HG02938 (cell line): ENCODE data around the gene CCM2L.
"Not testable (repeated sequence)": the region's sequence is repeated elsewhere in the genome, so short reads cannot be mapped to it uniquely, and the experiment has no call there.

Source experiments
- ATAC-seq: cut with Tn5 transposase; IDR thresholded peaks from one replicate; pipeline ENCODE4 v1.9.1; 2021; ENCODE audit warnings: mild to moderate bottlenecking, moderate library complexity; ENCODE audit not compliant: unreplicated experiment

Gene CCM2L

GRCh38 chr20:32028647-32029372 is 18.6 kb downstream of the CCM2L start:
- no peak for ATAC-seq

GRCh38 chr20:32029561-32029960 is 19.3 kb downstream of the CCM2L start:
- no peak for ATAC-seq

DNA sequence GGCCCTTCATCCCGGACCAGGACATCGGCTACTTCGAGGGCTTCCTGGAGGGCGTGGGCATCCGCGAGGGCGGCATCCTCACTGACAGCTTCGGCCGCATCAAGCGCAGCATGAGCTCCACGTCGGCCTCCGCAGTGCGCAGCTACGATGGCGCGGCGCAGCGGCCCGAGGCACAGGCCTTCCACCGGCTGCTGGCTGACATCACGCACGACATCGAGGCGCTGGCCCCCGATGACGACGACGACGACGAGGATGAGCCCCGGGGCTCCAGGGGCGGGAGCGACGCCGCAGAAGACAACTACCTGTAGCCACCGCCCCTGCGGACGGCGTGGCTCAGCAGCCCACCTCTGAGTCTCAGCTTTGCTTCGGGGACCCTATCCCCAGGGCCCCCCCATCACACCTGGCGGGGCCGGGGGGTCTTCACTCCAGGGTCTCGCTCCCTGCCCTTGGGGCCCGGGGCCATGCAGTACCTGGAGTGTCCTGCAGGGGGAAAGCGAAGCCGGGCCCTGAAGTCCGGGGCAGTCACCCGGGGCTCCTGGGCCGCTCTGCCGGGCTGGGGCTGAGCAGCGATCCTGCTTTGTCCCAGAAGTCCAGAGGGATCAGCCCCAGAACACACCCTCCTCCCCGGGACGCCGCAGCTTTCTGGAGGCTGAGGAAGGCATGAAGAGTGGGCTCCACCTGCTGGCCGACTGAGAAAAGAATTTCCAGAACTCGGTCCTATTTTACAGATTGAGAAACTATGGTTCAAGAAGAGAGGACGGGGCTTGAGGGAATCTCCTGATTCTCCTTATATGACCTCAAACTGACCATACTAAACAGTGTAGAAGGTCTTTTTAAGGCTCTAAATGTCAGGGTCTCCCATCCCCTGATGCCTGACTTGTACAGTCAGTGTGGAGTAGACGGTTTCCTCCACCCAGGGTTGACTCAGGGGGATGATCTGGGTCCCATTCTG is 21.0 kb downstream of the CCM2L start:
- no peak for ATAC-seq

- no peak for ATAC-seq
Observed at GRCh38 chr20:32033316-32033715, 23.1 kb downstream of the CCM2L start.

GRCh38 chr20:32033721-32034120 is 23.5 kb downstream of the CCM2L start:
- not testable (repeated sequence) for ATAC-seq

DNA sequence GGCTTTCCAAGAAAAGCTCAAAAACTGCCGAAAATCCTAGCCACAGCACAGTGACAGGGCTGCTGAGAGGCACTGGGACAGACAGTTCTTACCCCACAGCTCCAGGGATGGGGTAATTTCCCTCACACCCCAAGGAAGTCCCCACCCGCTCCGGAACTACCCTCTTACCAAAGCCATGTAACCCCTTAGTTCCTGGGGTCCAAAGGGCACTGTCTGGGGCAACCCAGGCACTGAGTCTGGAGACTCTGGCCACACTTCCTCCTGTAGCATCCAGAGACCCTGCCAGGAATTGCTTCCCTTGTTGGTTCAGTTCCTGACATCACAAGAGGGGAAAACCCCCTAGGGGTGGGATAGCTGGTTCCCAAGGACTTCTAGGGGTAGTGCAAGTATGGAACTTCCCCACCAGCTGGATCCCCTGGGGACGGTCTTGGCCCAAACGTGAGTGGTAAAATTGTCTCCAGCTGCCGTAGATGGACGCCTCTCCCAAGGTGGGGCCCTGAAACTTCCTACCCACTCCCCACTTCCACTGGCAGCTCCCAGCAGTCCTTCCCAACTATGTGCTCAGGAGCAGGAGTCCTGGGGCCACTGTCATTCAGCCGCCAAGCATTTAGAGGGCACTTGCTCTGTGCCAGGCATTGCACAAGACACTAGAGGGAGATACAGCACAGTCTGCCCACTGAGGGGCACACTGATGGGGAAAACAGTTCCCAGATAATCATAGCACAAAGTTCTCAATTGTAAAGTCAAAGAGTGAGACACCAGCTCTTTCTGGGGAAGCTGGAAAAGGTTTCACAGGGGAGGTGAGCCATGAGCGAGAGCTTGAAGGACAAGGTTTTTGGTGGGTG is 24.6 kb downstream of the CCM2L start:
- no peak for ATAC-seq

DNA sequence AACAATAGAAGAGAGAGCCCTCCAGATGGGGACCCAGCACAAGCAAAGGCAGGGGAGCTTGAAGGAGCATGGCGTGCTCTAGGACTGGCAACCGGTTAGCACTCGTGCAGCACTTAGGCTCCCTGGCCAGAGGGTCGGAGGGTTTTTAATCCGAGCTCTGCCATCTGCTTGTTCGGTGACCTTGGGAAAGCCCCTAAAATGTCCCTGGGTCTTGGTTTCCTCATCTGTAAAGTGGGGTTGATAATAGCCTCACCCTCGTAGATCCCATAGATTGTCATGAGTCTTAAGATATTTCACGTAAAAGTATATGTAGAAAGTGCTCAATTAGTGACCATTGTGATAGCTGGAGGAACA is 25.2 kb downstream of the CCM2L start:
- ATAC-seq: no peak

GRCh38 chr20:32036252-32036651 is 26.0 kb downstream of the CCM2L start:
- no peak for ATAC-seq

DNA sequence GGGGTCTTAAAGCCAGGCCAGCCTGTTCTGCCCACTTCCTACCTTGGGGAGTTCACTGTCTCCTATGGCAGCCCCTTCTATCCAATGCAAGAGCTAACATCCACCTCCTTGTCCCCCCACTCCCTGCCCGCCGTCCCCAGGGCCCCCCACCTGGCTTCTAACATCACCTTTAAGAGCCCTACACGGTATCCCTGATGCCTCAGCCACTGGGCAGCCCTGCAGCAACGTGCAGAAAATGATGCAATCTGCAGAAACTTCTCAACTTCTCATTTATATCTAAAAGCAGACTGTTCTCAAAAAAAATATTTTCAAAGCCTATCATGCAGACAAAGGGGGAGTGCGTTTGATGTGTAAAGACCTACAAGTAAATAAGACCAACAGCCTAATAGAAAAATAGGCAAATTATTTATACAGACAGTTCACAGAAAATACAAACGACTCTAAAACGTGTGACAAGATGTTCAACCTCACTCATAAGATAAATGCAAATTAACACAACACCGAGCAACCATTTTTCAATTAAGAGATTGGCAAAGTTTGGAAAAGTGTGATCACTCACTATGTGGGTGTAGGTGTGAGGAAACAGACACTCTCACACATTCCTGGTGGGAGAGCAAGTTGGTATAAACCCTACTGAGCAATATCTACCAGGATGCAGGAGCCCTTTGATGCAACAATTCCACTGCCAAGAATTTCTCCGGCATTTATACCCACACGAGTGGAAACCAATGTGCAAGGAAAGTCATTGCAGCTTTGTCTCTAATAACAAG is 26.7 kb downstream of the CCM2L start:
- no peak for ATAC-seq

DNA sequence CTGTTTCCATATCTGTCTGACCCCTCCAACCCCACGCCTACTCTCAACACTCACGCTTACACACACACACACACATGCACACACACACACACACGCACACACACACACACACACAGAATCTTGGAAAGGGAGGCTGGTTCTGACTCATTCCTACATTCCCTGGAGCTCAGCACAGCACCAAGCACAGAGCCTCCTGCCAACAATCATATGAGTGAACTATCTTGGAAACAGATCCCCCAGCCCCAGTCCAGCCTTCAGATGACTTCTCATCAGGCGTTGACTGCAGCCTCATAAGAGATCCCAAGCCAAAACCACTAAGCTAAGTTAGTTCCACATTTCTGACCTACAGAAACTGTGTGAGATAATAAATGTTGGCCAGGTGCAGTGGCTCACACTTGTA is 27.7 kb downstream of the CCM2L start:
- ATAC-seq: no peak

- no peak for ATAC-seq
Observed at GRCh38 chr20:32040142-32040953, 30.1 kb downstream of the CCM2L start.

DNA sequence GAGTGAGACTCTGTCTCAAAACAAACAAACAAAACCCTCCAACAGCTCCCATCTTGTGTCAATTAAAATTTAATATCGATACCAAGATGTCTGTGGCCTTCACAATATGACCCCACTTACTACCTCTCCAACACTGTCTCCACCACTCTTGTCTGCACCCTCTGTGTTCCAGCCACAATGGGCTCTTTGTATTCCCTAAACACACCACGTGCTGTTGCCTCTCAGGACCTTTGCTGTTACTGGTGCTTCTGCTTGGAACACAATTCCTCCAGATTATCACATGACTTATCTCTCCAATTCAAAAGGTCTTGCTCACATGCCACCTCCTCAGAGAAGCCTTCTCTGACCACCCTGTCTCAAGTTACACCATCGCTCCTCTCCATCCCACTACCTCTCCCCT is 35.8 kb downstream of the CCM2L start:
- no peak for ATAC-seq

- no peak for ATAC-seq
Observed at GRCh38 chr20:32050324-32050841, 40.1 kb downstream of the CCM2L start.

DNA sequence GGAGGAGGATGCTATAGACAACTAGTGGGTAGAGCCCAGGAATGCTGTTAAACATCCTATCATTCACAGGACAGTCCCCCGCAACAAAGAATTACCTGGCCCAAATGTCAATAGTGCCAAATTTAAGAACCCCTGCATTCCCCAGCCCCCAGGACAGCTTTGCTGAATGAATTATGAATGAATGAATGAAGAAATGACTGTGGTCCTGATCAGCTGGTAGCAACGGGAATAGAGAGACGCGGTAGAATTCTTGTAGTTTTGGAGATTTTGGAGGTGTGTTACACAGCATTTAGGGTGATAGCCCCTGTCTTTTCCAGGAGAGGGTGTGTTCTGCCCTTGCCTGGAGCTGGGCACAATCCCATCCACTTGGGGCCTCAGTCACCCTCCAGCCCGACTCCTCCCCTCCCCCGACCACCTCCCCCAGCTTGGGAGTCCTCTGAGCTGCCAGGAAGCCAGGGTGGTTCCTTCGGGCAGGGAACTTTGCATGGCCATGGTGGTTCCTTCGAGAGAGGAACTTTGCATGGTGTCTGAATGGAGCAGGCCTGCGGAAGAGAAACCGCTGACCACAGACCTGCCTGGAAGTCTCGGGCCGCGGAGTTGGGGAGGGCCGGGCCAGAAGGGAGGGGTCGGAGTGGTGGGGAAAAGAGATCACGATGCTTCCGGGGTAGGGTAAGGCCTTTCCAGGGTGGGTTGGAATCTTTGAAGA is 40.8 kb downstream of the CCM2L start:
- ATAC-seq: no peak

GRCh38 chr20:32051720-32052089 is 41.5 kb downstream of the CCM2L start:
- no peak for ATAC-seq

- no peak for ATAC-seq
Observed at GRCh38 chr20:32052090-32052777, 42.0 kb downstream of the CCM2L start, which contains the start of gene HCK. TSS of gene HCK (plus strand) at chr20:32052242.

- no peak for ATAC-seq
Observed at GRCh38 chr20:32052778-32053362, 42.6 kb downstream of the CCM2L start.

DNA sequence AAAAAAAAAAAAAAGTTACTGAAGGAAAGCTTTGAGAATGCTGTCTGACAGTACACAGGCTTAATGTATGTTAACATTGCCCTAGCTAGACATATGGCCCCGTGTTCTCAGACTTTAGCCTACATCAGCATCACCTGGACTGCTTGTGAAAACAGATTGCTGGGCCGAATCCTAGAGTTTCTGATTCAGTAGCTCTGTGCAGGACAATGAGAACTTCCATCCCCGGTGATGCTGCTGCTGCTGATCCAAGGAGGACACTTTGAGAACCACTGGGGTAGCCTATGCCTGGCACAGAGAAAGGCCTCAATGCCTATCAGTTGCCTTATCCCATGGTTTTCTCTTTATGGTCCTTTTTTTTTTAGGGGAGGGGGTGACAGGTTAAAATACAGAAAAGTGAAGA is 43.4 kb downstream of the CCM2L start:
- no peak for ATAC-seq
